ENCODE data around the gene RAB11FIP4.
"Not testable (repeated sequence)": the region's sequence is repeated elsewhere in the genome, so short reads cannot be mapped to it uniquely, and the experiment has no call there.

The RAB11FIP4 gene

GRCh38 chr17:31433811-31434726, 42.6 kb downstream of the RAB11FIP4 start:
- no peak for DNase-seq

DNA sequence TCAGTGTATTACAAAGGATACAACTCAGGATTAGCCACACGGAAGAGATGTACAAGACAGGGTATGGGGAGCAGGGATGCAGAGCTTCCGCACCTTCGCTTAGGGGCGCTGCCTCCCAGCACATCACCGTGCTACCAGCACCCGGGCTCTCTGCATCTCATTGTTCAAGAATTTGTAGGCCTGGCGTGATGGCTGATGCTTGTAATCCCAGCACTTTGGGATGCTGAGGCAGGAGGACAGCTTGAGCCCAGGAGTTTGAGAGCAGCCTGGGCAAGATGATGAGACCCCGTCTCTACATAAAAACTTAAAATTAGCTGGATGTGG, 43.2 kb downstream of the RAB11FIP4 start:
- DNase-seq: no peak

- DNase-seq: no peak
These were observed 44.1 kb downstream of the RAB11FIP4 start for GRCh38 chr17:31435581-31435980.

GRCh38 chr17:31437720-31438400, 46.4 kb downstream of the RAB11FIP4 start:
- no peak for DNase-seq

DNA sequence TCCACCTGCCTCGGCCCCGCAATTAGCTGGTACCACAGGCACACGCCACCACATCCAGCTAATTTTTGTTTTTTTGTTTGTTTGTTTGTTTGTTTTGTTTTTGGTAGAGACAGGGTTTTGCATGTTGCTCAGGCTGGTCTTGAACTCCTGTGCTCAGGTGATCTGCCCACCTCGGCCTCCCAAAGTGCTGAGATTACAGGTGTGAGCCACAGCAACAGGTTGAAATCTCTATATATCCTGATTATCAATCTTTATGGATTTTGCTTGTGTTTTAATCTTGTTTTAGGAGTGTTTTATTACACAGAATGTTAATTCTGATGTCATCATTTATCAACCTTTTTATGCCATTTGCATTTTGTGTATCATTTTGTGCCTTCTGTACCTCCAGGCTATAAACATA, 48.2 kb downstream of the RAB11FIP4 start:
- DNase-seq: no peak

GRCh38 chr17:31442276-31442675, 50.8 kb downstream of the RAB11FIP4 start:
- no peak for DNase-seq

GRCh38 chr17:31442856-31443255, 51.4 kb downstream of the RAB11FIP4 start:
- not testable (repeated sequence) for DNase-seq

DNA sequence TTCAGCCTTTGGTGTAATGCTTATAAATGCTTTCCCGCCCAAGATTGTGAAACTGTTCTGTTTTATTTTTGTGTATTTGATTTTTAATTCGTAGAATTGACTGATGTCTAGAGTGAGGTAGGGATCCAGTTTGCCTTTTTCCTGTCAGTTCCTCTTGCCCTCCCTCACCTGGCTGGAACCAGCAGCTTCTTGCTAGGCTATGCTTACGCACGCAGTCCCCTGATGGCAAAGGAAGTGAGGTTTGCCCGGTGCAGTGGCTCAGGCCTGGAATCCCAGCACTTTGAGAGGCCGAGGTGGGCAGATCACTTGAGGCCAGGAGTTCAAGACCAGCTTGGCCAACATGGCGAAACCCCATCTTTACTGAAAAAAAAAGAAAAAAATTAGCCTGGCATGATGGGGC, 51.9 kb downstream of the RAB11FIP4 start:
- DNase-seq: no peak

DNA sequence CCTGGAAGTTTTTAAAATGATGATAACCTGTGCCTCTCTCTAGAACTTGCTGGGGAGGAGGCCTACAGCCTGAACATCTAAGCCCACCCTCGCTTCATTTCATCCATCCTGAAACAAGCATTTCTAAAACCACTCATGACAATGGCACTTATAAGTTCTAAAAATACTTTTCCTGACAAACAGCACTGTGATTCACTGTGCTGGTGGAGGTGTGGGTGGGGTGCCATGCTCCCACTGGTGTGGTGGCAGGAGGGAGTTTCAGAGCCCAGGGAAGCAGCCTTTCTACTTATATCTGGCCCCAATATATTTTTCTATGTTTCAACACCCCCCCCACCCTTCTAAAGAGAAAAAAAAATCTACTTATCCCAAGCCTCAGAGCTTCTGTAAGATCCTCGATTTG, 52.6 kb downstream of the RAB11FIP4 start:
- no peak for DNase-seq

DNA sequence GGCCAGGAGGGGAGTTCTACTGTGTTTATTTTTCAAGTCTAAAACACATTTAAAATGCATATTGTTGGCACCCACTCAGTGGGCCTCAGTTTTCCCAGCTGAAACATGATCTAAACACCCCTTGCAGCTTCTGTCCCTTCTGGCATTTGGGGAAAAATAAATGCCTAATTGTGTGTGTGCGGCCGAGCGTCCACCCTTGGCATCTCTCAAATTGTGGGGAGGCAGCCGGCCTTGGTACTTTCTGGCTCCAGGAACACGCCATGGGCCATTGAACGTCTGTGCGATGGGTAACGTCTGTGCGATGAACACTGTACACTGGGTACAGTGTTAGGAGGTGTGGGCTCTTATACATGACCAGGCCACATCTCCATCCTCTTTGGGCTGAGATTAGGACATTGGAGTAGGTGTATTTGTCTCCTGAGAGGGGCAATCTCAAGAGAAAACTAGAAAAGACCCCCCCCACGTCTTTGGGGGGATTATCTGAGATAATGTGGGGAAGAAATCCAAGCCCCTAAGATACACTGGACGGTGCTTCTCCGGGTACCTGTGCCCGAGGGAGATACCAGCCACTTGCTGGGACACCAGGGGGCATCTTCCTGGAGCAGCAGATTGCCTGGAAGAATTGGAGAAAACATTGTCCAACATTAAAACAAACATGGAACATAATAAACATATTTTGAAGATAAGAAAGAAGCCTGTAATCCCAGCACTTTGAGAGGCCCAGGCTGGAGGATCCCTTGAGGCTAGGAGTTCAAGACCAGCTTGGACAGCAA, 54.9 kb downstream of the RAB11FIP4 start:
- DNase-seq: no peak

DNA sequence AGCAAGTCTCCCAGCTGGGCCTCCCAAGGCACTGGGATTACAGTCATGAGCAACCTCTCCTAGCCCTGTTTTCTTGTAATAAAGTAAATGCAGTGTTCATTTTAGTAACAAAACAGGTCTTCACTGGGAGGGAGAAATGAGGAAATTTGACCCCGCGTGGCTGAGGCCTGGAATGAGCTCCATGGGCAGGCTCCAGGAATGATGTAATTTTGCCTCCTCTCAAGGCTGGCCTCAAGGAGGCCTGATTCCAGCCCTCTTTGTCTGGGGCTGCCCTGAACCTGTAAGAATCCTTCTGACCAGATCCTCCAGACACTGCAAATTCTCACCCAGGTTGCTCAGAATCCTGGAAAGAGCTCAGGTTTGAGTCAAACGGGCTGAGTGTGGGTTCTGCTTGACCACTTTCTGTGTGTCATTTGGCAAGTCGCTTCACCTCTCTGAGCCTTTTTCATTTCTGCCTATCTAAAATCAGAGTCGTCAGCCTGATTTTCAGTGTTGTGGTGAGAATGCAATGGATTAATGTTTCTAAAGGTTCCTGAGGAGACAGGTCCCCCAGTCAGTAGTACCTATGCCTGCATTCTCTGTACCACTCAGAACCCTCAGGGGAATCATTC, 57.1 kb downstream of the RAB11FIP4 start:
- DNase-seq: no peak

DNA sequence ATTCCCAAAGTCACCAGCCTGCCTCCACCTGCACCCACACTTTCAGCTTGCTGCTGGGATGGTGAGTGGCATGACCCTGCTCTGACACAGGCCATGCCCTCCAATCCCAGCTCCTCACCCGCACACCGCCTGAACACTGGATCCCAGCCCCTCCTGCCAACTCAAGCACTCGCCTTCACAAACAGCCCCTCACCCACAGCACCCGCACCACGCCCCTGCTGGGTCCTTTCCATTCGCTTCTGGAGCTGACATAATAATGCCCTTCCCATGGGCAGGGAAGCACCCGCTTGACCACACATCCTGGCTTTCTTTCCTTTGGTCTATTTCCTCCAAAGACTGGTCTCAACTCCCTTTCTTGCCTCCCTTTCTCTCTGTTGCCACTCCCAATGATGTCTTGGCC, 57.6 kb downstream of the RAB11FIP4 start:
- no peak for DNase-seq

- no peak for DNase-seq
These were observed 58.3 kb downstream of the RAB11FIP4 start for GRCh38 chr17:31449746-31450145.

- no peak for DNase-seq
These were observed 60.6 kb downstream of the RAB11FIP4 start for GRCh38 chr17:31452101-31452500.

DNA sequence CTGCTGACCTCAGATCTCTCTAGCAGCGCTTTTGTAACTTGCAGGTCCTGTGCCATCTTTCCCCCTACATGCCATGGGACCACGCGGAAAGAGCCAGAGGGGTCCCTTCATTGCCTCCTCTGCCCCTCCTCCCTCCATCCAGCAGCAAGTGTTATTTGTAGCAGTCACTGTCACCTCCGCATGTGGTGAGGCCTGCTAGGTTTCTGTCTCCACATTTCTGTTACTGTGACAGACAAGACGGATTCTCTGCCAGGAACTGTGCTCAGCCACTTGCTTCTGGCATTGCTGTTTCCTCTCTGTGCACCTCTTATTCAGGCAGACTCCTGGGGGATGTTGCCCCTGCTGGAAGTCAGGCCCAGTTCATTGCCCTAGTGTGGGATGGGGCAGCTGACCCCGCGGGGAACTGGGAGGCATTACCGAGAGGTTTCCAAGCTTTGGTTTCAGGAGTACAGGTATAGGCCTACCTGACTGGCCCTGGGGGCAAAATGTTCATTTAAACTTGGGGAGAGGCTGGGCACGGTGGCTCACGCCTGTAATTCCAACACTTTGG, 61.2 kb downstream of the RAB11FIP4 start:
- DNase-seq: no peak

DNA sequence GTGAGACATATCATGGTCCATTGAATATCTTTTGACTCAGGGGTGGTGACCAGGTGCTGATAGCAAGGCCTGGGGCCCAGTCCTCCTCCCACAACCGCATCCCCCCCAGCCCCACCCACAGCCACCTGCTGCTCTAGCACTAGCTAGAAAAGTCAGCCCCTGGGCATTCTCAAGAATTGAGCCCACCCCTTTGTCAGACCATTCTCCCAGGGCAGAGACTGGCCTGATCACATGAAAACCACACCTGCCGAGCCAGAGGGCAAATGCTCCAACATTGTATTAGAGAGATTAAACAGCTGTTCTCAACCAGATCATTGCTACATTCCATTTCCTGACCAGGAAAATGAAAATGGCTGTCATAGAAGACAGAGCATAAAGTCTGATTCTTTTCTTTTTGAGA, 62.4 kb downstream of the RAB11FIP4 start:
- no peak for DNase-seq

DNA sequence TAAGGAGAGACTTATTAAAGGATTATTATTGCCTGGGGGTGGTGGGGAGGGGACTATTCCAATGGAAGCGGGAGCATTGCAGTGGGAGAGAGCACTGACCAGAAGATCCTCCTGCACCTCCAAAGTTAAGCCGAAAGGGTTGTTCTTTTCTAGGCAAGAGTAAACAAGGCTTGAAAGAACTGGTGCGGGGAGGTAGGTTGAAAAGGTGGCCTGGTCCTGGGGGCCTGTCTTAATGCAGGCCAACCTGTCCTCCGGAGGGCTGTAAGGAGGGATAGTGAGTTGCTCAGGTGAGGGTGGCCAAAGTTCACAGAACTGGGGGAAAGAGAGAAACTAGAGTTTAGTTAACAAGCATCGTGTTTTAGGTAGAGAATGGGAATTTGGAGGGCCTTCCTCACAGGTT, 65.3 kb downstream of the RAB11FIP4 start:
- no peak for DNase-seq

DNA sequence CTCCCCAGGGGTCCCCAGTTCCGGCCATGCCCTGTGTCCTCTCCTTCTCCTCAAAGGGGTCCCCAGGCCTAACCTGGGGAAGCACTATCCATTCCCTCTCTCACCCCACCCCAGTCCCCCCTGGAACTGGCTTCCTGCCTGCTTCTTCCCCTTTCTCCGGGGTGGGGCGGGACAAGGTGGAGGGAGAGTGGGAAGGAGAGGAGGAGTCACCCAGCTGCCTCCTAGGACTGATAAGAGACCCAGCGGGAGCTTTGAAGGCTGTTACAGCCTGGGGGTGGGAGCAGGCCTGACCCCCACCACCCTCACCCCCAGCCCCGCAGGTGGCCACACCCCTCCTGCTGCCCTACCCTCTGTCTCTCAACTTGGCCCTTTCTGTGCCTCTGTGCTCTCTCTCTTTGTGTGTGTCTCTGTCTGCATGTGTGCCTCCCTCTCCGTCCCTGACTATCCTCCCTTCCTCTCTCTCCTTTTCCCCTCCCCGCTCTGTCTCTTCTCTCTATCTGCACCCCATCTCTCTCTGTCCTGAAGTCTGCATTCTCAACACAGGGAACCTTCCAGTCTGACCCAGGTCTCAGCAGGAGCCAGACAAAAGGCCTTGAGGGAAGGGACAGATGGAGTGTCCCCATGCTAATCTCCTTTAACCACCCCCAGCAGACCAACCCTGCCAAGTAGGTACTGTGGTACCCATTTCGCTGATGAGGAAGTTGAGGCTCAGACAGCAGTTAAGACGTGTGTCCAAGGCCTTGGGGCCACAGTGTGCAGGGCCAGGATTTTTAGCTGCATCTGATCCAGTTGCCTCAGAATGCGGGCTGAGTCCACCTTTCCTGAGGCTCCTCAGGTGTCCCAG, 66.1 kb downstream of the RAB11FIP4 start:
- DNase-seq: no peak

DNA sequence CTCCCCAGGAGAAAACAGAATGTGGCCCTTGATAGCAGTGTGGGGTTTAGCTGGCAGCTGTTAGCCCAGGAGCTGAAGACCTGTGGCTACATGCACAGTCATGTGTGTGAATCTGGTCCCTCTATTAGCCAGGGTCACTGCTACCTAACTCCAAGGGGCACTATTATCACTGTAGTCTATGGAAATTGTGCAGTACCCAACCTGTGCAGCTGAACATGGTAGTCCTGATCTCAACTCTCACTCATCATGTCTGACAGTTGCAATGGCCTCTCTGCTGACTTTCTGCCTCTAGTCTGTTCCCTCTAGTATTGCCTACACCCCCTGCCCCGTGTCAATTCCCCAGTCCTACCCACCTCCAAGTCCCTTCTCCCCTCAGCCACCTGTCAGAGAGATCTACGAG, 67.4 kb downstream of the RAB11FIP4 start:
- DNase-seq: no peak

DNA sequence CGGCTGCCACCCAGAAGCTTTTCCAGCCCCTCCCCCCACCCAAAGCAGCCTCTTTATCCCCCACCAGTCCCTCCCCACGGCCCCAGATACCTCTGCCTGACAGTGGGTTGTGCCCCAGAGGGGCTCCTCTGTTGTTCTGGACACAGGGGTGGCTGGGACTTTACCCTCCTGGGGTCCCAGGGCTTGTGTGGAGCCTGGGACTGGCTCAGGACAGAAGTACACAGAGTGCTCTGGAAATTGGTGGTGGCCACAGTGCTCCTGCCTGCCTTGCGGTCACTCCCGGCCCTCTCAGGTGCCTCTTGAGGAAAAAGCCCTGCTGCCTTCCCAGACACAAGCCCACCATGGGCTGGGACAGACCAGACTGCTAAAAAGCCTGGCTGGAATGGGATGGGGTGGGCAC, 68.2 kb downstream of the RAB11FIP4 start:
- no peak for DNase-seq

DNA sequence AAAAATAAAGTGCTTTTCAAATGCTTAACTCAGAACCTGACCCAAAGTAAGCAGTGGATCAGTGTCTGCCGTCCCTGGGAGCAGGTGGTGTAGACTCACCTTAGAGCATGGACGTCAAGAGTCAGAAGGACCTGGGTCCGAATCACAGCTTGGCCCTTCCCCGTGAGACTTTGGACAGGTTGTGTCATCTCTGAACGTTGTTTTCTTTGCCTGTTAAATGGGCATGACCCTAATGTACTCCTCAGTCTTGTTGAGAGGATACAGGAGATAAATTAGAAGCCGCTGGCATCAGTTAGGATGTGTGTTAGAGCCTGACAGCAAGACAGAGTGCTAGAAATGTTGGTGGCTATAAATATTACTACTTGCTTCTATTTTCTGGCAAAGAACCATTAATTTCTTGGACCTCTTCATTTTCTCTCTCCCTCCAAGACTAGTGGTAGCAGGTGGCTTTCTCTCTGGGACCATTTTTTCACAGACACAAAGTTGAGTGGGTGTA, 68.8 kb downstream of the RAB11FIP4 start:
- no peak for DNase-seq
